ENCODE measurements around the gene WDR26.

The WDR26 gene

DNA sequence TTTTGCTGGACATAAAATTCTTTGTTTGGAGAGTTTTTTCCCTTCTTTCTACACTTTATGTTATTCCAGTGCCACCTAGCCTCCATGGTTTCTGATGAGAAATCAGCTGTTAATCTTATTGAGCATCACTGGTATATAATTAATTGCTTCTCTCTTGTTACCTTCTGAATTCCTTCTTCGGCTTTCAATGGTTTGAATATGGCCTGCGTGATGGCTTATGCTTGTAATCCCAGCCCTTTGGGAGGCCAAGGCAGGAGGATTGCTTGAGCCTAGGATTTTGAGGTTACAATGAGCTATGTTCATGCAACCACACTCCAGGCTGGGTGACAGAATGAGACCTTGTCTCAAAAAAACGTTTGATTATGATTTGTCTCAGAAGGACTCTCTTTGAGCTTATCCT, 90.9 kb downstream of the WDR26 start:
- DNase-seq = no peak

DNA sequence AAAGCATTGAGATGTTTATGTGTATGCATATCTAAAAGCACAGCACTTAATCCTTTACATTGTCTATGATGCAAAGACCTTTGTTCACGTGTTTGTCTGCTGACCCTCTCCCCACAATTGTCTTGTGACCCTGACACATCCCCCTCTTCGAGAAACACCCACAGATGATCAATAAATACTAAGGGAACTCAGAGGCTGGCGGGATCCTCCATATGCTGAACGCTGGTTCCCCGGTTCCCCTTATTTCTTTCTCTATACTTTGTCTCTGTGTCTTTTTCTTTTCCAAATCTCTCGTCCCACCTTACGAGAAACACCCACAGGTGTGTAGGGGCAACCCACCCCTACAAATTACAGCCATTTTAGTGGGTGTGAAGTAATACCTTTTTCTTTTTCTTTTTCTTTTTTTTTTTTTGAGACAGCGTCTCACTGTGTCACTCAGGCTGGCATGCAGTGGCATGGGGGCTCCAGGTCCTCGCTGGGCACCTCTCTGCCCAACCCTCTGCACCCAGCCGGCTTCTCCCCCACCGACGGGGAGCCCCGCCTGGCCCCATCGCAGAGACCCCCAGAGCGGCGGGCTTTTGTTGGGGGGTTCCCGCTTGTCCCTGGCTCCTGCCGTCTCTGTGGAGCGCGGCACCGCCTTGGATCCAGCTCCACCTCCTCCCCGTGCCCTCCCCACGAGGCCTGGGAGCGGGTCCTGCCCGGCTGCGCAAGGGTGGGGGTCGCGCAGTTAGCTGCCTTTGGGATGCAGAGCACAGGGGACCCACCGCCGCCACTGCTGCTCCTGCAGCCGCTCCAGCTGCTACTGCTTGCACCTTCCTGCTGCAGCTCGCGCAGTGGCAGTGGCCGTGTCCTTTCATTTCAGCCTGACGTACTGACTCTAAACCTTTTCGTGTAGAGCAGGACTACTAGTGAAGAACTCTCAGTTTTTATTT, 93.9 kb downstream of the WDR26 start:
- DNase-seq = peak; percentile 46

DNA sequence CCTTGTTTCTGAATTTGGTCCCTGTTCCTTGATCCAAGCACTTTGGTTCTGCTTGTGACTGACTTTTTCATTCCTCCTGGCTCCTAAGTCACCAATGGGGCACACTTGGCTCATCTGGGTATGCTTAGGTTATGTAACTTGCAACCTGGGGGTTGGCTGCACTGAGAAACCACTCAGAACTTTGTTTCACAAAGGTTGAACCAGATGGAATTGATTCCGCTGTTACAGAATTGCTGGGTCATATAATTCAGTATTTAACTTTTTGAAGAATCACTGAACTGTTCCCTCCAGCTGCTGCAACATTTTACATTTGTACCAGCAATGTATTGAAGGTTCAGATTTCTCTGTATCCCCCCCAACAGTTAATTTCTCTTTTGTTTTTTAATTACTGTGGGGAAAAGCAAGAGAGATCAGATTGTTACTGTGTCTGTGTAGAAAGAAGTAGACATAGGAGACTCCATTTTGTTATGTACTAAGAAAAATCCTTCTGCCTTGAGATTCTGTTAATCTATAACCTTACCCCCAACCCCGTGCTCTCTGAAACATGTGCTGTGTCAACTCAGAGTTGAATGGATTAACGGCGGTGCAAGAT, 95.1 kb downstream of the WDR26 start:
- DNase-seq = no peak

DNA sequence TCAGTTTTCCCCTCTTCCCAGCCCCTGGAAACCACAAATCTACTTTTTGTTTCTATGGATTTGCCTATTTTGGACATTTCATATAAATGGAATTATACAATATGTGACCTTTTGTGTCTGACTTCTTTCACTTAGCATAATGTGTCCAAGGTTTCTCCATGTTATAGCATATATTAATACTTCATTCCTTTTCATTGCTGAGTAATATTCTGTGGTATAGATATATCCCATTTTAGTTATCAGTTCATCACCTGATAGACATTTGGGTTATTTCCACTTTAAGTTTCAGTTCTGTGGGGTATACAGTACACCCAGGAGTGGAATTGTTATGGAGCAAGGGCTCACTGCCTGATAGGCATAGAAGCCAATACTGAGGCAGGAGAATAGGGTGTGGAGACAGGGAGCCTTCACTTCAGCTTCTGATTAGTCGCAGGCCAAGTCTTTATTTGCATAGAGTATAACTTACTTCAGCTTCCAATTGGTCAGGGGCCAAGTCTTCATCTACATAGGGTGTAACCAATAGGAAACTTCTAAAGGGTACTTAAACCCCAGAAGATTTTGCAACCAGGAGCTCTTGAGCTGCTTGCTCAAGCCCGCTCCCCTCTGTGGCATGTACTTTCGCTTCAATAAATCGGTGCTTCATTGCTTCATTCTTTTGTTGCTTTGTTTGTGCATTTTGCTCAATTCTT, 96.3 kb downstream of the WDR26 start:
- DNase-seq = no peak
